NB4 (cell line): ENCODE data around the gene GATAD1.

Experiments
- CTCF ChIP-seq: IDR thresholded peaks from one replicate; pipeline ENCODE4 v1.5.1; 2012; ENCODE audit warnings: low read depth, low read length
- POLR2A ChIP-seq: IDR thresholded peaks from 2 replicates; pipeline ENCODE4 v1.6.1; 2011; ENCODE audit warnings: mild to moderate bottlenecking; ENCODE audit not compliant: insufficient read length; ENCODE audit errors: extremely low read depth

DNA sequence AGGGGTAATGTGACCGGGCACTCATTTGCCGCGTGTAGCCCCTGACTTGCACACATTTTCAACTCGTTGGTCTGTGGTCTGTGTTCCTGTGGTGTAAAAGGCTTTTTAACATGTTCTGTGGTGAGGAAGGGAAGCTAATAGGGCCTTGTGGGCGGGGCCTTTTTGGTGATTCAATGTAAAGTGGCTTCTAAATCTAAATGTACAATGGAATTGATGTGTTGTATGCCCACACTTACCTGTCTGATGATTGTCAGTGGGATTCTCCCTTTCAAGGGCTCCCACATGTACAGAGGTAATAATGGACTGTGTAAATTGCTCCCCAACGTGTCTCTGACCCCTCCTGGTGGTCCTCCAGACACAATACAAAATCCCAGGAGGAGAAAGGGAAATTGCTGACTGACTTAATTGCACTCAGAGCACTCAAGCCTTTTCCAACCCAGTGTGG, 43.1 kb upstream of the GATAD1 start:
- peak; percentile 22 for TF ChIP-seq CTCF
- no peak for TF ChIP-seq POLR2A
